IMR-90 (cell line): ENCODE measurements around the gene PSMD1. TPM values are rescaled to one million over a fixed set of nuclear protein-coding genes. Genes with fewer than 3 reads are reported as not detected.

Source experiments
- ATAC-seq: fragments of 200-7000 bp; cut with Tn5 transposase; 2 replicates; pipeline ENCODE4 v1.9.1; 2020; ENCODE audit warnings: low read depth, mild to moderate bottlenecking, moderate library complexity
- BruUV-seq: library from RNA; stranded (reverse); fragments of 400-500 nt; replicated peaks from 2 replicates; lab custom pipeline; 2021; lab: Mats Ljungman, UMichigan
- CTCF ChIA-PET: fragments of 300-600 bp; formaldehyde crosslinking; extraction: SDS; loops from one replicate; lab custom pipeline; 2021; ENCODE audit warnings: antibody characterized with exemption; lab: Yijun Ruan, JAX
- POLR2A ChIA-PET: fragments of 300-600 bp; sonication (Branson Sonifier 250); formaldehyde crosslinking; loops from one replicate; lab custom pipeline; 2022; ENCODE audit warnings: antibody characterized with exemption; ENCODE audit not compliant: unreplicated experiment; lab: Charles Lee
- DNase-seq: peaks from one replicate; pipeline ENCODE4 v3.0.0; 2013
- H2AFZ ChIP-seq: replicated peaks from 2 replicates; pipeline ENCODE3; 2013; ENCODE audit warnings: low read length, mild to moderate bottlenecking; ENCODE audit not compliant: poor library complexity
- H2AK5ac ChIP-seq: 2 replicates; pipeline ENCODE4 v1.6.1; 2013; ENCODE audit warnings: low read depth, low read length, inconsistent platforms
- H2AK9ac ChIP-seq: replicated peaks from 2 replicates; pipeline ENCODE3; 2013; ENCODE audit warnings: mild to moderate bottlenecking, low read depth, low read length, moderate library complexity; ENCODE audit not compliant: poor library complexity
- H2BK120ac ChIP-seq: 2 replicates; pipeline ENCODE4 v1.6.1; 2013; ENCODE audit warnings: low read depth, low read length, inconsistent platforms
- H2BK15ac ChIP-seq: 3 replicates; pipeline ENCODE4 v1.6.1; 2013; ENCODE audit warnings: low read depth, low read length, inconsistent platforms
- H2BK20ac ChIP-seq: 2 replicates; pipeline ENCODE4 v1.6.1; 2013; ENCODE audit warnings: low read depth, mild to moderate bottlenecking, inconsistent platforms, low read length, moderate library complexity
- H2BK5ac ChIP-seq: 2 replicates; pipeline ENCODE4 v1.6.1; 2013; ENCODE audit warnings: mild to moderate bottlenecking, low read depth, low read length, inconsistent platforms; ENCODE audit not compliant: poor library complexity, severe bottlenecking
- H3K14ac ChIP-seq: replicated peaks from 2 replicates; pipeline ENCODE4 v1.6.1; 2013; ENCODE audit warnings: low read depth, low read length, inconsistent platforms
- H3K18ac ChIP-seq: 2 replicates; pipeline ENCODE4 v1.6.1; 2013; ENCODE audit warnings: low read depth, low read length, control low read depth
- H3K23ac ChIP-seq: 2 replicates; pipeline ENCODE4 v1.6.1; 2013; ENCODE audit warnings: low read depth, low read length, inconsistent platforms
- H3K27ac ChIP-seq: 2 replicates; pipeline ENCODE4 v1.5.1; 2013; ENCODE audit warnings: mild to moderate bottlenecking, control low read depth, low read length; ENCODE audit not compliant: insufficient read depth
- H3K27me3 ChIP-seq: 2 replicates; pipeline ENCODE4 v1.6.1; 2013; ENCODE audit warnings: low read length; ENCODE audit not compliant: control insufficient read depth, insufficient read depth
- H3K36me3 ChIP-seq: 2 replicates; pipeline ENCODE4 v1.6.1; 2013; ENCODE audit warnings: low read length, mixed read lengths; ENCODE audit not compliant: control insufficient read depth, insufficient read depth
- H3K4ac ChIP-seq: 2 replicates; pipeline ENCODE4 v1.6.1; 2013; ENCODE audit warnings: low read depth, low read length, inconsistent platforms
- H3K4me1 ChIP-seq: 2 replicates; pipeline ENCODE4 v1.6.1; 2013; ENCODE audit warnings: low read length, mixed read lengths; ENCODE audit not compliant: control insufficient read depth, insufficient read depth
- H3K4me2 ChIP-seq: 2 replicates; pipeline ENCODE4 v1.6.1; 2013; ENCODE audit warnings: low read depth, mild to moderate bottlenecking, control low read depth, low read length, moderate library complexity
- H3K4me3 ChIP-seq: 2 replicates; pipeline ENCODE4 v1.5.1; 2013; ENCODE audit warnings: low read depth, mild to moderate bottlenecking, control low read depth, low read length, moderate library complexity; ENCODE audit not compliant: insufficient read depth
- H3K56ac ChIP-seq: 2 replicates; pipeline ENCODE4 v1.6.1; 2013; ENCODE audit warnings: low read length, inconsistent platforms; ENCODE audit not compliant: insufficient read depth; ENCODE audit errors: extremely low read depth
- H3K79me1 ChIP-seq, 2 experiments: 2 replicates each; pipeline ENCODE4 v1.6.1; 2013; ENCODE audit warnings: low read length in 2 of 2, inconsistent platforms in 1 of 2, low read depth in 1 of 2
- H3K9ac ChIP-seq: 2 replicates; pipeline ENCODE4 v1.6.1; 2013; ENCODE audit warnings: low read depth, low read length, control low read depth
- H3K9me1 ChIP-seq: 2 replicates; pipeline ENCODE4 v1.6.1; 2013; ENCODE audit warnings: low read length, inconsistent platforms; ENCODE audit not compliant: insufficient read depth
- H3K9me3 ChIP-seq: 2 replicates; pipeline ENCODE4 v1.6.1; 2013; ENCODE audit warnings: low read length; ENCODE audit not compliant: control insufficient read depth, insufficient read depth
- H4K20me1 ChIP-seq: 2 replicates; pipeline ENCODE4 v1.6.1; 2013; ENCODE audit warnings: low read length, inconsistent platforms; ENCODE audit not compliant: insufficient read depth
- H4K5ac ChIP-seq: 2 replicates; pipeline ENCODE4 v1.6.1; 2013; ENCODE audit warnings: mild to moderate bottlenecking, low read depth, low read length, control low read depth
- H4K8ac ChIP-seq, 2 experiments: 2 replicates each; pipeline ENCODE4 v1.6.1; 2013; ENCODE audit warnings: low read depth in 2 of 2, low read length in 2 of 2, control low read depth in 1 of 2, inconsistent platforms in 1 of 2
- H4K91ac ChIP-seq: 2 replicates; pipeline ENCODE4 v1.6.1; 2013; ENCODE audit warnings: low read depth, low read length, inconsistent platforms; ENCODE audit not compliant: insufficient read depth
- BHLHE40 ChIP-seq: fragments of 150-350 bp; IDR thresholded peaks from 2 replicates; pipeline ENCODE4 v1.6.1; 2016; ENCODE audit warnings: mild to moderate bottlenecking, low read depth, low read length
- CEBPB ChIP-seq: IDR thresholded peaks from 2 replicates; pipeline ENCODE4 v1.6.1; 2012; ENCODE audit warnings: low read depth, low read length, improper control_type of control experiment
- CHD1 ChIP-seq: IDR thresholded peaks from 2 replicates; pipeline ENCODE4 v1.6.1; 2012; ENCODE audit warnings: low read depth, low read length, improper control_type of control experiment
- FOS ChIP-seq: fragments of 150-350 bp; IDR thresholded peaks from 2 replicates; pipeline ENCODE4 v1.6.1; 2016; ENCODE audit warnings: low read depth, low read length
- MAFK ChIP-seq: IDR thresholded peaks from 2 replicates; pipeline ENCODE4 v1.6.1; 2012; ENCODE audit warnings: low read depth, low read length, improper control_type of control experiment
- MAZ ChIP-seq: IDR thresholded peaks from 2 replicates; pipeline ENCODE4 v1.6.1; 2012; ENCODE audit warnings: low read depth, mild to moderate bottlenecking, low read length, improper control_type of control experiment, moderate library complexity, borderline replicate concordance
- MXI1 ChIP-seq: IDR thresholded peaks from 2 replicates; pipeline ENCODE4 v1.6.1; 2012; ENCODE audit warnings: low read depth, mild to moderate bottlenecking, low read length, moderate library complexity, borderline replicate concordance
- NFE2L2 ChIP-seq: fragments of 150-350 bp; IDR thresholded peaks from 2 replicates; pipeline ENCODE4 v1.6.1; 2016; ENCODE audit warnings: low read depth, mild to moderate bottlenecking, low read length
- POLR2A ChIP-seq: IDR thresholded peaks from 2 replicates; pipeline ENCODE4 v1.6.1; 2012; ENCODE audit warnings: mild to moderate bottlenecking, low read depth, low read length
- RAD21 ChIP-seq: IDR thresholded peaks from 2 replicates; pipeline ENCODE4 v1.6.1; 2012; ENCODE audit warnings: low read length, improper control_type of control experiment
- RCOR1 ChIP-seq: IDR thresholded peaks from 2 replicates; pipeline ENCODE4 v1.6.1; 2012; ENCODE audit warnings: mild to moderate bottlenecking, low read length, improper control_type of control experiment; ENCODE audit not compliant: insufficient replicate concordance
- RFX5 ChIP-seq: IDR thresholded peaks from 2 replicates; pipeline ENCODE4 v1.8.0; 2012; ENCODE audit warnings: low read depth, mild to moderate bottlenecking, low read length, moderate library complexity
- WGBS, 2 experiments: methylation state at CpG; one replicate each; pipeline versions ENCODE4 v1.1.5 to v1.1.7; 2013; ENCODE audit warnings: missing lambda C conversion rate in 2 of 2; ENCODE audit not compliant: insufficient read length in 1 of 2; ENCODE audit errors: extremely low coverage in 2 of 2; 5-methylcytosine and 5-hydroxymethylcytosine counted together
- dilution Hi-C: fragments of 300-500 bp; cut with HindIII; formaldehyde crosslinking; loops from one replicate; pipeline ENCODE4 v1.14.3; 2018; ENCODE audit warnings: low sequenced_read_pairs; ENCODE audit not compliant: unreplicated experiment
- in situ Hi-C: fragments of 300-500 bp; cut with MboI; formaldehyde crosslinking; loops from 3 replicates; pipeline ENCODE4 v1.14.3; 2019; ENCODE audit warnings: low sequenced_read_pairs, inconsistent platforms, mixed read lengths
- intact Hi-C: fragments of 100-400 bp; cut with micrococcal nuclease; formaldehyde crosslinking; loops from 2 replicates; pipeline ENCODE4 v1.10.0; 2022
- polyA plus RNA-seq, 3 experiments: library from polyadenylated mRNA; depleted of rRNA; stranded (reverse); fragments of >200 nt; gene quantifications; 2 replicates each; pipeline ENCODE4 v1.2.3, GENCODE V29; 2012; ENCODE audit warnings: low replicate concordance in 1 of 3
- total RNA-seq: library from RNA; depleted of rRNA; stranded (reverse); fragments of >200 nt; gene quantifications from 2 replicates; pipeline ENCODE4 v1.2.3, GENCODE V29; 2012
- TF ChIP-seq, protein P1 (sequence below): conservative IDR thresholded peaks from 2 replicates; pipeline ENCODE4 v1.5.1; 2012; ENCODE audit warnings: mild to moderate bottlenecking, low read depth, low read length, improper control_type of control experiment
- TF ChIP-seq, protein P2 (sequence below): fragments of 150-350 bp; IDR thresholded peaks from 2 replicates; pipeline ENCODE4 v1.6.1; 2016; ENCODE audit warnings: low read depth, mild to moderate bottlenecking, low read length, moderate library complexity, borderline replicate concordance

The PSMD1 gene
- total and polyA plus RNA-seq, 2 of the 4 experiments (the other 2 are of a cell fraction) = 89.8 to 181 TPM

DNA sequence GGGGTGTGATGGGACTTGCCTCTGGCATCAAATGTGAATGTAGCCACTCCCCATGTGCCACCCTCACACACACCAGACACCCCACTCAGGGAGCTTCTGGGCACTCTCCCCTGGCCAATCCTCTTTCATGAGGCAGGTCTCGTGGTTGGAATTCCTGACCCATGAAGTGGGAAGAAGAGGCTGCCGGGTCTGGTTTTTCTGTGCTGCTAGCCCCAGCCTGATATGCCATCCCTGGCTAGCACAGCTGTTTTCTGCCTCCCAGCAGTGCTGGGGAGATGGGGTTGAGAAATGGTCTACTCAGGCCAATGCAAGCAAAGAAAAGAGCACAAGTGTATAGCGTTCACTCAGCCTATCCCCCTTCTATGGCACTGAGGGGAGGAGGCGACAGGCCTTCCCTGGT is 20.5 kb upstream of the PSMD1 start:
- Histone ChIP-seq H3K56ac (no peak overlapping the region), H3K4me1 (no peaks in the 10 kb centered on the region), H3K14ac (no peak overlapping the region), H3K36me3 (no peaks in the 10 kb centered on the region), H3K9me1 (0 out of 2 replicates have a peak, but pooled peaks cover 2% of the 10 kb centered on the region), H2AK9ac (no peak overlapping the region), H4K20me1 (no peaks in the 10 kb centered on the region), H2AFZ (no peak overlapping the region), H3K79me1 (no peaks in the 10 kb centered on the region), H3K4me2 (no peak overlapping the region), H3K23ac (no peak overlapping the region), H2BK5ac (no peak overlapping the region), H2AK5ac (no peak overlapping the region), H4K8ac (no peak overlapping the region), H3K4ac (no peak overlapping the region), H2BK20ac (no peak overlapping the region), H2BK15ac (no peak overlapping the region), H3K9ac (no peak overlapping the region), H3K18ac (no peak overlapping the region), H2BK120ac (no peak overlapping the region), H3K27ac (no peak overlapping the region), H3K27me3 (peaks cover 73% of the 10 kb centered on the region), H3K4me3 (no peak overlapping the region), H4K91ac (no peak overlapping the region), H4K5ac (no peak overlapping the region), H3K9me3 (peaks cover under 1% of the 10 kb centered on the region; the same call in 1 of the 2 replicates)
- BruUV-seq = no TSS peak
- ChIA-PET CTCF (no interaction called here), POLR2A (no interaction called here)
- intact Hi-C loops = no loop called here
- in situ Hi-C loops = no loop called here
- WGBS, 2 experiments = 40% methylated on average over 1 of the region's 4 CpGs; no CpG with 5 or more reads in 1 of the 2 experiments
- DNase-seq (no peak), ATAC-seq (no peak)
- dilution Hi-C loops = no loop called here
- TF ChIP-seq CEBPB (no peak), FOS (no peak), BHLHE40 (no peak), MAZ (no peak), RAD21 (no peak), RFX5 (no peak), MAFK (no peak), MXI1 (no peak), NFE2L2 (no peak), CHD1 (no peak), POLR2A (no peak), RCOR1 (no peak)
- TF ChIP-seq, protein P1, sequence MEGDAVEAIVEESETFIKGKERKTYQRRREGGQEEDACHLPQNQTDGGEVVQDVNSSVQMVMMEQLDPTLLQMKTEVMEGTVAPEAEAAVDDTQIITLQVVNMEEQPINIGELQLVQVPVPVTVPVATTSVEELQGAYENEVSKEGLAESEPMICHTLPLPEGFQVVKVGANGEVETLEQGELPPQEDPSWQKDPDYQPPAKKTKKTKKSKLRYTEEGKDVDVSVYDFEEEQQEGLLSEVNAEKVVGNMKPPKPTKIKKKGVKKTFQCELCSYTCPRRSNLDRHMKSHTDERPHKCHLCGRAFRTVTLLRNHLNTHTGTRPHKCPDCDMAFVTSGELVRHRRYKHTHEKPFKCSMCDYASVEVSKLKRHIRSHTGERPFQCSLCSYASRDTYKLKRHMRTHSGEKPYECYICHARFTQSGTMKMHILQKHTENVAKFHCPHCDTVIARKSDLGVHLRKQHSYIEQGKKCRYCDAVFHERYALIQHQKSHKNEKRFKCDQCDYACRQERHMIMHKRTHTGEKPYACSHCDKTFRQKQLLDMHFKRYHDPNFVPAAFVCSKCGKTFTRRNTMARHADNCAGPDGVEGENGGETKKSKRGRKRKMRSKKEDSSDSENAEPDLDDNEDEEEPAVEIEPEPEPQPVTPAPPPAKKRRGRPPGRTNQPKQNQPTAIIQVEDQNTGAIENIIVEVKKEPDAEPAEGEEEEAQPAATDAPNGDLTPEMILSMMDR = no peak
- TF ChIP-seq, protein P2, sequence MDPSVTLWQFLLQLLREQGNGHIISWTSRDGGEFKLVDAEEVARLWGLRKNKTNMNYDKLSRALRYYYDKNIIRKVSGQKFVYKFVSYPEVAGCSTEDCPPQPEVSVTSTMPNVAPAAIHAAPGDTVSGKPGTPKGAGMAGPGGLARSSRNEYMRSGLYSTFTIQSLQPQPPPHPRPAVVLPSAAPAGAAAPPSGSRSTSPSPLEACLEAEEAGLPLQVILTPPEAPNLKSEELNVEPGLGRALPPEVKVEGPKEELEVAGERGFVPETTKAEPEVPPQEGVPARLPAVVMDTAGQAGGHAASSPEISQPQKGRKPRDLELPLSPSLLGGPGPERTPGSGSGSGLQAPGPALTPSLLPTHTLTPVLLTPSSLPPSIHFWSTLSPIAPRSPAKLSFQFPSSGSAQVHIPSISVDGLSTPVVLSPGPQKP = no peak
